ENCODE results near the gene PCDH9. TPM values are rescaled to one million over a fixed set of nuclear protein-coding genes. Genes with fewer than 3 reads are reported as not detected.

The PCDH9 gene
- polyA plus RNA-seq, 1 experiment: 3.3 TPM

DNA sequence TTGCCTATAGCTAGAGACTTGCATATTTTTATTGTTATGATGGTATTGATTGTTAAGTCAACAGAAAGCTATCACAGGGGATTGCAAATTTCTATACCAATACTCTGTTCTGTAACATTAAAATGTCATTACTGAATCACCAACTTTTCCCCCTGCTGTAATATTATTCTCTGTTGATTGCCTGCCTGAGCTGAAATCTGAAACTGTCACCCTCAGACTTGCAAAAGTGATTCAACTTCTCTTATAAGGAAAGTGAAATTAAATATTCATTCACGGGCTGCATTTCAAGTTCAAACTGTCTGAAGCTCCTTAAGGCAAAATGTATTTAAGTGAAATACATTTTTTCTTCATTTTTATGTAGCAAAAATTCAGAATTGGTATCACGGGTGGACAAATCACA, 723.2 kb downstream of the PCDH9 start:
- H3K27ac ChIP-seq (ENCODE audit: low read depth, low read length): no peak overlapping the region
- H3K27me3 ChIP-seq (ENCODE audit: control insufficient read depth, insufficient read depth, low read length): no peaks in the 10 kb centered on the region
- CTCF ChIA-PET: no interaction called here
- POLR2A ChIA-PET: no interaction called here
- no peak overlapping the region for H3K4me3 ChIP-seq (ENCODE audit: low read depth, low read length)
- DNase-seq (ENCODE audit: low read depth, low spot score): no peak
- TF ChIP-seq, protein P1, sequence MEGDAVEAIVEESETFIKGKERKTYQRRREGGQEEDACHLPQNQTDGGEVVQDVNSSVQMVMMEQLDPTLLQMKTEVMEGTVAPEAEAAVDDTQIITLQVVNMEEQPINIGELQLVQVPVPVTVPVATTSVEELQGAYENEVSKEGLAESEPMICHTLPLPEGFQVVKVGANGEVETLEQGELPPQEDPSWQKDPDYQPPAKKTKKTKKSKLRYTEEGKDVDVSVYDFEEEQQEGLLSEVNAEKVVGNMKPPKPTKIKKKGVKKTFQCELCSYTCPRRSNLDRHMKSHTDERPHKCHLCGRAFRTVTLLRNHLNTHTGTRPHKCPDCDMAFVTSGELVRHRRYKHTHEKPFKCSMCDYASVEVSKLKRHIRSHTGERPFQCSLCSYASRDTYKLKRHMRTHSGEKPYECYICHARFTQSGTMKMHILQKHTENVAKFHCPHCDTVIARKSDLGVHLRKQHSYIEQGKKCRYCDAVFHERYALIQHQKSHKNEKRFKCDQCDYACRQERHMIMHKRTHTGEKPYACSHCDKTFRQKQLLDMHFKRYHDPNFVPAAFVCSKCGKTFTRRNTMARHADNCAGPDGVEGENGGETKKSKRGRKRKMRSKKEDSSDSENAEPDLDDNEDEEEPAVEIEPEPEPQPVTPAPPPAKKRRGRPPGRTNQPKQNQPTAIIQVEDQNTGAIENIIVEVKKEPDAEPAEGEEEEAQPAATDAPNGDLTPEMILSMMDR (IDR thresholded peaks at IDR 0.05; ENCODE audit: low read depth, low read length): no peak
- H3K9me3 ChIP-seq (ENCODE audit: control insufficient read depth, insufficient read depth, low read length): no peaks in the 10 kb centered on the region

- TF ChIP-seq, protein P1 (IDR thresholded peaks at IDR 0.05; ENCODE audit: low read depth, low read length): no peak
- H3K27ac ChIP-seq (ENCODE audit: low read depth, low read length): no peak overlapping the region
- H3K27me3 ChIP-seq (ENCODE audit: control insufficient read depth, insufficient read depth, low read length): no peaks in the 10 kb centered on the region
- CTCF ChIA-PET: no interaction called here
- H3K4me3 ChIP-seq (ENCODE audit: low read depth, low read length): no peak overlapping the region
- no peak for DNase-seq (ENCODE audit: low read depth, low spot score)
- H3K9me3 ChIP-seq (ENCODE audit: control insufficient read depth, insufficient read depth, low read length): no peaks in the 10 kb centered on the region
- POLR2A ChIA-PET: no interaction called here
Observed at GRCh38 chr13:66506051-66506777, 723.9 kb downstream of the PCDH9 start.

DNA sequence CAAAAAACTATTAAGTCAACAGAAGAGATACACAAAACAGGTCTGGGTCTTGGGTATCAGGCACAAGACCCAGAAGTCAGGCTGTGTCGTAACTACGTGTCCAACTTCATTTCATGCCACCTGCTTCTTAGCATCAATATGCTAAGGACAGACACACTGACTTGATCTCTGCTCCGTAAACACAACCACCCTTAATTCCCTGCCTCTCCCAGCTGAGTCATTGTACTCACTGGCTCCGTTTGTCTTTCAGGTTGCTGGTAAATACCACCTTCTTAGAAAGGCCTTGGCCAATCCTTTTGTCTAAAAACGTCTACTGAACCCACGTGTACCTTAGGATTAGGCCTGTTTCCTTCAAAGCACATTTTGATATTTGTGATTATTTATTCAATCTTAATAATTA, 726.2 kb downstream of the PCDH9 start:
- no peak for DNase-seq (ENCODE audit: low read depth, low spot score)
- ChIA-PET POLR2A (no interaction called here), CTCF (no interaction called here)
- Histone ChIP-seq H3K27me3 (ENCODE audit: control insufficient read depth, insufficient read depth, low read length) (no peaks in the 10 kb centered on the region), H3K4me3 (ENCODE audit: low read depth, low read length) (no peak overlapping the region), H3K9me3 (ENCODE audit: control insufficient read depth, insufficient read depth, low read length) (no peaks in the 10 kb centered on the region), H3K27ac (ENCODE audit: low read depth, low read length) (no peak overlapping the region)
- TF ChIP-seq, protein P1 (IDR thresholded peaks at IDR 0.05; ENCODE audit: low read depth, low read length): no peak

DNA sequence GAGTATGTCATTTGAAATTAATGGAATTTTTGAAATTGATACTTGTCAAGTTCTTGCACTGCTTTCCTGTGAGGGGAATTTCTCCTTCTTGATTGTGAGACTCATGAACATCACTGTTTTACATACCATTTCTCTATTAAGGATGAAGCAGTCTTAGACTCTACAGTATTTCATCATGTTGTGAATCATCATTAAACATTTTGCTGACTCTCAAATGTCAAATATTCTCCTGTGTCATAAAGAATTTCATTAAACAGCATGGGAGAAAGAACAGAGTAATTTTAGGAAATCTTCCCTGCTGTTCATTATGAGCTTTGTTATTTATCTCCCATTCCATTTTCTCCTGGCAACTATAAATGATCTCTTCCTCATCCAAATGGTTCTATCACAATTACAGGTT, 729.0 kb downstream of the PCDH9 start:
- Histone ChIP-seq H3K4me3 (ENCODE audit: low read depth, low read length) (no peak overlapping the region), H3K9me3 (ENCODE audit: control insufficient read depth, insufficient read depth, low read length) (no peaks in the 10 kb centered on the region), H3K27me3 (ENCODE audit: control insufficient read depth, insufficient read depth, low read length) (no peaks in the 10 kb centered on the region), H3K27ac (ENCODE audit: low read depth, low read length) (no peak overlapping the region)
- TF ChIP-seq, protein P1 (IDR thresholded peaks at IDR 0.05; ENCODE audit: low read depth, low read length): no peak
- ChIA-PET CTCF (no interaction called here), POLR2A (no interaction called here)
- no peak for DNase-seq (ENCODE audit: low read depth, low spot score)

- ChIA-PET POLR2A (no interaction called here), CTCF (interaction anchor here (0.8 kb wide), 1 partner anchor 39 kb away, joined by 3 read pairs; no protein-coding TSS in a partner anchor)
- DNase-seq (ENCODE audit: low read depth, low spot score): no peak
- Histone ChIP-seq H3K27ac (ENCODE audit: low read depth, low read length) (no peak overlapping the region), H3K27me3 (ENCODE audit: control insufficient read depth, insufficient read depth, low read length) (no peaks in the 10 kb centered on the region), H3K4me3 (ENCODE audit: low read depth, low read length) (no peak overlapping the region), H3K9me3 (ENCODE audit: control insufficient read depth, insufficient read depth, low read length) (no peaks in the 10 kb centered on the region)
- TF ChIP-seq, protein P1 (IDR thresholded peaks at IDR 0.05; ENCODE audit: low read depth, low read length): no peak
Observed at GRCh38 chr13:66492479-66492878, 737.7 kb downstream of the PCDH9 start.

Data from AG04450 (cell line).